22Rv1 (cell line): Measurements from ENCODE around the gene NEIL3.

Source experiments
- H3K27ac ChIP-seq: fragments of 450-650 bp; 2 replicates; pipeline ENCODE4 v1.5.1; 2017
- ZFX ChIP-seq: fragments of 450-650 bp; IDR thresholded peaks from 2 replicates; pipeline ENCODE4 v1.6.1; 2017; ENCODE audit warnings: antibody characterized with exemption, borderline replicate concordance
- TF ChIP-seq, protein P1 (sequence below): fragments of 450-650 bp; IDR thresholded peaks from 2 replicates; pipeline ENCODE4 v1.5.1; 2017; ENCODE audit warnings: mild to moderate bottlenecking

The NEIL3 gene

DNA sequence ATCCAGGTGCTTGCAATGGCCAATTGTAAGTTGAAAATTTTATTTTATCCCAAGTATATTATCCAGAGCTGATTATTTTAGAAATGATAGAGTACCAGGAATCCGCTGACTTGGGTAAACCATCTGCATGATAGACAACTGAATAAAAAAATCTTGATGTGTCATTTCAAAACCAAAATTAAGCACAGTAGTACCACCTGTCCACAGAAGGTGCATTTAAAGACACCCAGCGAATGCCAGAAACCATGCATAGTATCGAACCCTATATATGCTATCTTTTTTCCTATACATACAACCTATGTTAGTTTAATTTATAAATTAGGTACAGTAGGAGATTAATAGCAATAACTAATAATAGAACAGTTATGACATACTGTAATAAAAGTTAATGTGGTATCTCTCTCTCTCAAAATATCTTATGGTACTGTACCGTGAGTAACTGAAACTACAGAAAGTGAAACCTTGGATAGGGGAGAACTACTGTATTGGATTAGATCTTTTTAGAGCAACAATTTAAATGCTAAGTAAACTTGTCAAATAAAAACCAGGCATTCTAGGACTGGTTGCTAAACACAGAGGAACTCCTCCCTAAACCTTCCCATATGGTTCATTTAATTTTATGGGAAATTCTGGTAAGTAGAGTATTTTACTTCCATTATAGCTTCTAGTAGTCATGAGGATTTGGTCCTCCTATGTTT is 6.2 kb downstream of the NEIL3 start:
- no peak for TF ChIP-seq ZFX
- TF ChIP-seq, protein P1, sequence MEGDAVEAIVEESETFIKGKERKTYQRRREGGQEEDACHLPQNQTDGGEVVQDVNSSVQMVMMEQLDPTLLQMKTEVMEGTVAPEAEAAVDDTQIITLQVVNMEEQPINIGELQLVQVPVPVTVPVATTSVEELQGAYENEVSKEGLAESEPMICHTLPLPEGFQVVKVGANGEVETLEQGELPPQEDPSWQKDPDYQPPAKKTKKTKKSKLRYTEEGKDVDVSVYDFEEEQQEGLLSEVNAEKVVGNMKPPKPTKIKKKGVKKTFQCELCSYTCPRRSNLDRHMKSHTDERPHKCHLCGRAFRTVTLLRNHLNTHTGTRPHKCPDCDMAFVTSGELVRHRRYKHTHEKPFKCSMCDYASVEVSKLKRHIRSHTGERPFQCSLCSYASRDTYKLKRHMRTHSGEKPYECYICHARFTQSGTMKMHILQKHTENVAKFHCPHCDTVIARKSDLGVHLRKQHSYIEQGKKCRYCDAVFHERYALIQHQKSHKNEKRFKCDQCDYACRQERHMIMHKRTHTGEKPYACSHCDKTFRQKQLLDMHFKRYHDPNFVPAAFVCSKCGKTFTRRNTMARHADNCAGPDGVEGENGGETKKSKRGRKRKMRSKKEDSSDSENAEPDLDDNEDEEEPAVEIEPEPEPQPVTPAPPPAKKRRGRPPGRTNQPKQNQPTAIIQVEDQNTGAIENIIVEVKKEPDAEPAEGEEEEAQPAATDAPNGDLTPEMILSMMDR: no peak
- no peak overlapping the region for H3K27ac ChIP-seq

DNA sequence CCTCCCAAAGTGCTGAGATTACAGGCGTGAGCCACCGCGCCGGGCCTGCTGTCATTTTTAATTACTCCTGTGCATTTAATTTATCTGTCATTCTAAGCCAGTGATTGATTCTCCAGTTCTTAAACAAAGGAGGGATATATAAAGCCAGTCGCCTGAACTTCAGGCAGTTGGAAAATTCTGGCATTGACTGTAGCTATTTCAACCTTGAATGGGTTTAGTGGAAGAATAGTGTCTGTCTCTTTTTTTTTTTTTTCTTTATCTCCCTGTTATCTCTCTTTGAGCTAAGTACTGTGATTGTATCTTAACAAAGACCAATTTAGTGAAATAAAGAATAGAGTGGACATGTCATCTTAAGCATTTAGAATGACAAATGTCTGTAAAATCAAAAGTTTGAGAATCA is 11.0 kb downstream of the NEIL3 start:
- no peak overlapping the region for H3K27ac ChIP-seq
- no peak for TF ChIP-seq ZFX
- TF ChIP-seq, protein P1: no peak

DNA sequence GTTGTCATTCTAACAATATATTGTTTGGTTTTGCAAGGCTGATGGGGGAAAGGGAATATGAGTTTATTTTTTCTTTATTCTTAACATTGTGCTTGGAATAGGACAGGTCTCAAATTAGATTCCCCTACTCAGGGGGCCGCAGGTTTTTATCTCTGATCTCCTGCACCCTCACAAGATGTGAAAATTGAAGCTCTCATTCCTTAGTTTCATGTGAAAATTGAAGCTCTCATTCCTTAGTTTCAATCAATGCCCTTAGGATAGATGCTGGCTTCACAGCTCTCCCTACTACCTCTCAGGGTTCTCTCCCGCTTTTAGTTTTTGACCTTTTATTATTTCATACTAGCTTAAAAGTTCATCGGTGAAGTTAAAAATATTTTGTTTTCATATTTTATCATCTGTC is 12.0 kb downstream of the NEIL3 start:
- H3K27ac ChIP-seq: no peak overlapping the region

DNA sequence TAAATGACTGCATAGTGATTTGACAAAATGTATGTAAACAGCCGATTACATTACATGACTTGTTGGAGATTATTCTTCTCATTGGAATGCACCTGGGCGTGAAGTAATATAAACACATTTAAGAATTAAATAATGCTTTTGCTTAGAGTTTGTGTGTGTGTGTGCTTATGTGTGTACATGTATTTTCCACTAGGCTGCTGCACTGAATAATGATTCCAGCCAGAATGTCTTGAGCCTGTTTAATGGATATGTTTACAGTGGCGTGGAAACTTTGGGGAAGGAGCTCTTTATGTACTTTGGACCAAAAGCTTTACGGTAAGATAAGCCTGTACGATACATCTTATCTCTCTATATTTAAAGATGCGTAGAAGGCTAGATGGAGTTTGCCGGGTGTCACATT is 12.6 kb downstream of the NEIL3 start:
- no peak overlapping the region for H3K27ac ChIP-seq
- no peak for TF ChIP-seq ZFX
- TF ChIP-seq, protein P1: no peak

More for the DNA sequence above, 12.0 kb downstream of the NEIL3 start:
- TF ChIP-seq, protein P1: no peak
- no peak for TF ChIP-seq ZFX

DNA sequence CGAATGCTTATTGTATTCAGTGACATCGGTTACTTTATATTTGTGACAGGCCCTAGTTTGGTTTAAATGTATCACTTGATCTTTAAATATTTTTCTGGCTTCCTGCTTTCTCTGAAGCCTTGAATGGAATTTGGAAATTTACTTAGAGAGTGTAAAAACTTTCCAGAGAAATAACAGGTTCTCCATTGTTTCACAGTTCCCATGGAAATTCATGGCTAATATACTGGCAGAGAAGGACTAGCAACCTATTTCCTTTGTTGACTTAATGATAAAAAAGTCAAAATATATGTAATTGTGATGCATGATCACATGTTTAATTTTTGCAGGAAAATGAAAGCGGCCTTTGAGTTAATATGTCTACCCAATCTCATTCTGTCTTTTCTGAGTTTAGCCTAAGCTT is 13.2 kb downstream of the NEIL3 start:
- no peak for TF ChIP-seq ZFX
- TF ChIP-seq, protein P1: no peak
- no peak overlapping the region for H3K27ac ChIP-seq

DNA sequence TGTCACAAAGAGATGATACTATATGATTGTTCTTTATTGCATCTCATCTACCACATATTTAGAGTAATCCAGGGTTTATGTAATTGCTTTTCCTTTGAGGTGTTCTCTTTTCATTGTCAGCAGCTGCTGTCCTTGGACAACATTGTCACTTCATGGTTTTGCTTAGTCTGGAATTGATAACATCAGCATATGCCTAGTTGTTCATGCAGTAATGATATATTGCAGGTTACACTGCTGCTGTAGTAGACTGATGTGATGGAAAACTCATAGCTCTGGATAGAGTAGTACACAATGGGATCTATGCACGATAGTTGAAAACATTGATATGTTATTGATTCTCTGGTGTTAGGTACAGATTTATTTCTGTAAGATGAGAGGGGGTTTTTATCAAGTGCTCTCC is 13.7 kb downstream of the NEIL3 start:
- TF ChIP-seq, protein P1: no peak
- TF ChIP-seq ZFX: no peak

DNA sequence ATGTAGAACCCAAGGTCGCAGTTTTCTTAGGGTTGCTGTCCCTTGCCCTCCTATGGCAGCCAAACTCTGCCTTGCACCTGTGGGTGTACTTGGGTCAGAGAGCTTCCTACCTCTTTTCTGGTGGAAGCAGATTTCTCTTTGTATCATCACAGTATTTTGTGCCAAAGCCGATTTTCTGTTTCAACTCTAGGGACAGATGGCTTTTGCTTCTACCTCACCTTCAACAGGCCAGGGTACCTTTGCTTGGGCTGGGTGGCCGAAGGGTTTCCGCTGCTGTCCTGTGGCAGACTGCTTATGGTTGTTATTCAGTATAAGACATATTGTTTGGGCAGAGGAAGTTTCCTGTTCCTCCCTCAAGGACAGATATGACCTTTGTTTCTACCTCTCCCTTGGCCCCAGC is 22.4 kb downstream of the NEIL3 start:
- no peak for TF ChIP-seq ZFX
- TF ChIP-seq, protein P1: no peak

More for the DNA sequence above, 13.7 kb downstream of the NEIL3 start:
- H3K27ac ChIP-seq: no peak overlapping the region

More for the DNA sequence above, 22.4 kb downstream of the NEIL3 start:
- no peak overlapping the region for H3K27ac ChIP-seq
